ENCODE measurements around the gene LYPD6B.

Gene LYPD6B

DNA sequence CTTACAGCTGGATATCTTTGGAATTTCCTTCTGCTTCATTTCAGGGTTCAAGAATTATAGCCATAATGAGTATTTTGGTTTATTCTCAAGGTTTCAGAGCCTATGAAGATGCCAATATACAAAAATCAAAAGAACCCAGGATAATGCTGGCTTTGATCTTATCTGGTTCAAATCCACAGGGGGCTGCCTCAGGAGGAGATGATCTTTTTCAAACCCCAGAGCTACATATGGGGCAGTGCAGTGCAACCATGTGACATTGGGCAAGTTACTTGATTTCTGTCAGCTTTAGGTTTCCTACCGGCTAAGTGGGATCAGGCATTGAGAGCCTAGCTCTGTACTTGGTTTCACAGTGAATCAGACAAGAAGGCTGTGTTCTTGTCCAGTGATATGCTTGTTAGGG lies 23.0 kb upstream of the LYPD6B start:
- no peak for DNase-seq

DNA sequence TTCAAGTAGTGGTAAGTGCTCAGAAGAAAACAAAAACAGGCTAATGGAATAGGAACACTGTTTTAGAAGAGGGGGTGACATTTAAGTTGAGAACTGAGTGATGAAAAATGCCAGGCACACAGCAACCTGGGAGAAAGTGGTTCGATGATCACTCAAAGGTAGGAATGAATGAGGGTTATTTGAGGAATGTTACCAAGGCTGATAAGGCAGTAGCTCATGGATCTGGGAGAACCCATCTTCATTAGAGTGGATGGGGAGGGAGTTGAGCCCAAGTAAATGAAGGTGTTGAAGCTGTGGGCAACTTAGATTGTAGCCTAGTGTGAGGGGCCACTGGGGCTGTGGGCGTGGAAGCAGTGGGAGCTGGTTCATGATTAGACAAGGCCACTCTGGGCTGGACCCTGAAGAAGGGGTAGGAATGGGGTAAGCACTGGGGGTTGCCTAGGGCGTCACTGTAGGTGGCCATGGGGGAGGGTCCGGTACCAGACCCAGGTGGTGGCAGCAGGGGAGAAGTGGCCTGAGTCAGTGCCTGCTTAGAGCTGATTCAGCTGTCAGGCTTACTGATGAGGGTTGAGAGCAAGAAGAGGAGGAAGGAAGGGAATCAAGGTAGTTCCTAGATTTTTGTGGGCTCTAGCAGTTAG lies 22.5 kb upstream of the LYPD6B start:
- DNase-seq, result no peak

DNA sequence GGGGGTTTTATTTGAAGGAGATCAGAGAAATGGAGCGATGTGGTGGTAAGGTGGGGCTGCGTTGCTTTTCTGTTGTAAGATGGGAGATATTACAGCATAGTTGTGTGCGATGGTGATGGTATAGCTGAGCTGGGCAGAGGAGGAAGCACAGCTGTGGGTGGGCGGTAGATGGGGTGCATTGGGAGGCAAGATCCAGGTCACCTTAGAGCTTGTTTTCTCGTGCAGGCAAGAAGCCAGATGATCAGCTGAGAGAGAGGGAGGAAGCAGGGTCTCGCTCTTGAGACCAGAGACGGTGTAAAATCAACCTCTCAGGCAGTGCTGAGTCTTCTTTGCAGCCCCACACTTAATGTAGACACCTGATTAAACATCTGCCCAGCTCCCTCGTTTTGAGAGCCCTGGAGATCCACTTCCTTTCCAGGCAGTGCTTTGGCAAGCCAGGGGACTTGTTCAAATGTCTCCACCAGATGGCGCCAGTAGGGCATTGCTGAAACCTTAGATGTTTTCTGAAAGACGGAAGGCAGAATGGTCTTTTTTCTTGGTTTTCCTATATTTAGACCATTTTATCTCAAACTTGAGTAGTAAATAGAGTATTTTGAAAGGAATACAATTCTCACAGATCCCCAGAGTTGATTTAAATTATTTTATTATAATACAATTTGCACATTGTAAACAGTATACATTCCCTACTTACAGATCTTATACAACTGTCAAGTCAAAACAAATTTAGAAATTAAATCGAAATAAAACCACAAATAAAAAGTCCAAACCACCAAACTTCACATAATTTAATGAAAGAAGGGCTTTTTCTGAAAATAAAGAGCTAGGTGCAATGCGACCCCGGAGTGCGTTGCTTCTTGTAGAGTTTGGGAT lies 21.1 kb upstream of the LYPD6B start:
- DNase-seq, result peak; percentile 69

DNA sequence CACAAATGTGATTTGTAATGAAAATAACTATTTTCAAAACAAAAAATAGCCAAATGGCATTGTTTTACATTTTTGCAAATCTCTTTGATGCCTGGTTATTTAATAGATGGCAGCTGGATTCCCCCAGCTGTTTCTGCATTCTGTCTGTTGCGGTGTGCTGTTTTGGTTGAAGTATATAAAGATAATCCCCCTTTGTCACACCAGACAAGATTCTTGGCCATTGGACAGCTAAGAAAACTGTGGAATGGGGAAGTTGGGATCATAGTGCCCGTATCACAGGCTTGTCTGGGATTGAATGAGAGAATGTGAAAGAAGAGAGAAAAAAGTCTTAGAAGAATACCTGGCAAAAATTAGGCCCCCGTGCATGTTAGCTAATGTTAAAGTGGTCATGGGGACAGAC lies 19.5 kb upstream of the LYPD6B start:
- no peak for DNase-seq

DNA sequence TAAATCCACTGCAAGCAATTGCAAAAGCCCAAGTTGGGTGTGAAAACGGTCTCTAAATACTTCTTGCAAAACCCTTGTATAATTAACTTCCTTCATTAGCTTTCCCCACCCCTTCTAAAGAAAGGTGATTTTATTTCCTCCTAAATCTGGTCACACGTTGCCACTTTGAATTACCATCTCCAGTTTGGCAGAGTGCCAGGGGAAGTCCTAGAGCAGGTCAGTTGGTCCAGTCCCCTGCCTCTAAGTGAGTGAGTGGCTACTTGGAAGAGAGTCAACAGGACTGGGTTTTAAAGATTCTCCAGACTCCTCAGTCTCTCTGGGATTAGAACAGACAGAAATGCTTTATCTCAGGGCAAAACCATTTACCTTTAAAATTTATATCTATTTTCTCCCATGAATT lies 18.7 kb upstream of the LYPD6B start:
- DNase-seq, result no peak

DNA sequence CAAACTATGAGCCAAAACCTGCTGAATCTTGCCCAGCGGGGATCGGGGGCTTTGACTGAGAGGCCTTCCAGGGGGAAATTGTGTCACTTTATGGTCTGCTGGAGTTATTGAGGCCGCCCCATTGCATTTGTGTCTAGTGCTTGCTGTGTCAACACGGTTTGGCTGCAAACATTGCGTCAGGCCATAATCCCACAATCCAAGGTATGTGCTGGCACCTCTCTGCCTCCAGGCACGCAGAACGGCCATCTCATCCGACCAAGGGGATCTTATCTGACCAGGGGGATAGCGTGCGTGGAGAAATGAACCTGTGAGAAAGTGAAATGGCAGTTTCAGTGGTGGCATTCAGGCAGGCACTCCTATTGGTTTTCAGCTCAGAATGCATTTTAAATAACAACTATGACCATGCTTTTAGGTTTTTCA lies 18.1 kb upstream of the LYPD6B start:
- DNase-seq, result no peak

DNA sequence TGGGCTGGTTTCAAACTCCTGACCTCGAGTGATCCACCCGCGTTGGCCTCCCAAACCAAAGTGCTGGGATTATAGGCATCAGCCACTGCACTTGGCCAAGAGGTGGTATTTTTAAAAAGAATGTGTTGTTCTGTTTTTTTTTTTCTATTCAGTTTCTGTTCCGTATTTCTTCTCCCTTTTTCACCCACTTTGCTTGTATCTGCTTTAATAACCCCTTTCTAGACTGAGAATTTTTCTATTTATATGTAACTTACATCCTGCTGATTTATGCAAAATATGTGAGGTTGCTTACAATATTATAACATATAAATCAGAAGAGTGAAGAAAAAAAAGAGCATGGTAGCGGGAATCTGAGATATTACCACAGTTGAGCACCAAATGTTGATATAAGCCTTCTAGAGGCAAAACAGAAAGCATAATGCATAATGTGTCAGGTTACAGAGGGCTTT lies 17.2 kb upstream of the LYPD6B start:
- DNase-seq, result no peak

DNA sequence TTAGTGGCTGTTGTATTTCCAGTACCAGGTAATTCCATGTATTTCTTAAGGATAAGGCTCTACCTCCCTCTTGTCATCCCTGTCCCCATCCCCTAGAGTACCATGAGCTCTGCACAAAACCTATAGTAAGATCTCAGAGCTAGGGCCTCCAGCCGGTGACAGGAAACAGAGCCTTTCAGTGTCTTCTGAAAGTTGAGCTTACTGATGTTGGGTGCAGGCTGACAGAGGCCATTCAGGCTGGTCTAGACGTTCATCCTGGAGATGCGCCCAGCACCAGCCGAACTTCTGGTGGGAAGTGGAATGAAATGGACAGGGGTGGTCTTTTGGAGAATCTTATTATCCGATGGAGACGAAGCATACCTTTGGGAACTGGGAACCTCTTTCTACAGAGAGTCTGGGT lies 16.7 kb upstream of the LYPD6B start:
- DNase-seq, result no peak

DNA sequence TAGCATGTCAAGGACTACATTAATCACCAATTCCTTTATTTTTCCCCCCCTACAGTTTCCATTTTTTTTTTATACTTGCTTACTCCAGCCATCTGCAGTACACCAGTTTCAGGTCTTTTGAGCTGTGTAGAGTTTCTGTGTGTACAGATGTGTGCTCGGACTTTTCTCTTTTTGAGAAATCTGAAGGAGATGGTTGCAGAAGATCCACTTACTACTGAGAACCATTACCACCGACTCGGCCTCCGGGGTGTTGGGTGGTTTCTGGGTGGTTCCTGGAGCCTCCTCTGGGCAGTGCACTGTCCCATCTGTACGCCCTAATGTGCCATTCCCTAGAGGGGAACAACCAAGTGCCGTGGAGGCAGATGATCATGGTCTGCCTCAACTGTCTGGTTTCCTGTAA lies 15.4 kb upstream of the LYPD6B start:
- DNase-seq, result no peak

DNA sequence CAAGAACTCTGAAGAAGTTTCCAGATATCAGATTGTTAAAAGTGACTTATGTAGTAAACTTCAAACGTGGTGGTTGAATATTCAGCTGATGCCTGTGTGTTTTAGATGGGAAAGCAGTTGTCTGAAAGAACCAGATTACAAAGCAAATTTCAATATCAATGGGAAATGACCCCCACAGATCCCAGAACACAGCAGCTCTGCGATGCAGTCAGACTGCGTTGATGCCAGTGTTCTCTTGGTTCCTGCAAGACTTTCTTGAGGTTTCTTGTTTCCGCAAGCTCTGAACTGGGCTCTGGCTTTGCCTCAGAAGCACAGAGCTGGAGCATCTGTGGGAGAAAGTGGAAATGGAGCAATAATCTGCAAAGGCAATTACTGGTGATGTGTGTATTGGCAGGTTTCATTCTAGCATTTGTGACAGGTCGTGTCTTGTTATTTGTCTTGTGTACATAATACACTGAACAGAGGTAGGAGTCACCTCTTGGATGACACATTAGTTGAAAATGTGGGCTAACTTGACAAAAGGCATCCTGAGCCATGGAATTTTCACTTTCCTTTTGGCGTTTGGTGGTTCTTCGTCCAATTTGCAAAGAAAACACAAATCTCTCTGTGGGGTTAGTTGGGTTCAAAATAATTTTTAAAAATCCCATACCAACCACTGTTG lies 10.8 kb upstream of the LYPD6B start:
- DNase-seq, result no peak

DNA sequence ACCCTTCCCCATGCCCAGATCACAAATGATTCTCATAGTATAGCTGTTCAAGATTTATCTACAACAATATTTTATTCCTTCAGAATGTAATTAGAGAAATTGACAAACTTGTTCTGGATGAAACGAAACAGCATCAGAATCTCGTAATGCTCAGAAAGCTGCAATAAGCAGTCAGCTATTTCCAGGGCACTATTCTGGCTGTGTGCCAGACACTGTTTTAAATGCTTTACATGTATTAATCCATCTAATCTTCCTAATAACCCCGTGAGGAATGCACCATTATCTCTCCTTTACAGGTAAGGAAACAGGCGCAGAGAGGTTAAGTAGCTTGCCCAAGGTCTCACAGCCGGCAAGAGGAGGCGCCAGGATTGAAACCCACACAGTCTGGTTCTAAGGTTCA lies 10.1 kb upstream of the LYPD6B start:
- no peak for DNase-seq

DNA sequence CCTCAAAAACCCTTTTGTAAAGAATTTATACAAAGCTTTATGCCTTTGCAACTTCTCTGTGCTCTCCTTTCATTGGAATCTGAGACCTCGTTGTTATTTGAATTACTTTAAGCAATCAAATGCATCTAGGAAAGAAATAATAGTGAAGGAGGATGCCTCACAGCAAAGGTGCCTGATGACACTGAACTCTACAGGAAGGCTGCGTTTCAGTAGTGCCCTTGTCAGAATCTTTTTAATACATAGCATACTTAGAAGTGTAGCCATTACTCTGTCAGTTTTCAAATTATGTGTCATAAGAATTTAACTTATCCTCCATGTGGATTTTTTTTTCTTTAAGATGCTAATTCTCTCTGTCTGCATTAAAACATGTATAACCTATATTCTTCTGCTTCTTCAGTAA lies 9.6 kb upstream of the LYPD6B start:
- no peak for DNase-seq

DNA sequence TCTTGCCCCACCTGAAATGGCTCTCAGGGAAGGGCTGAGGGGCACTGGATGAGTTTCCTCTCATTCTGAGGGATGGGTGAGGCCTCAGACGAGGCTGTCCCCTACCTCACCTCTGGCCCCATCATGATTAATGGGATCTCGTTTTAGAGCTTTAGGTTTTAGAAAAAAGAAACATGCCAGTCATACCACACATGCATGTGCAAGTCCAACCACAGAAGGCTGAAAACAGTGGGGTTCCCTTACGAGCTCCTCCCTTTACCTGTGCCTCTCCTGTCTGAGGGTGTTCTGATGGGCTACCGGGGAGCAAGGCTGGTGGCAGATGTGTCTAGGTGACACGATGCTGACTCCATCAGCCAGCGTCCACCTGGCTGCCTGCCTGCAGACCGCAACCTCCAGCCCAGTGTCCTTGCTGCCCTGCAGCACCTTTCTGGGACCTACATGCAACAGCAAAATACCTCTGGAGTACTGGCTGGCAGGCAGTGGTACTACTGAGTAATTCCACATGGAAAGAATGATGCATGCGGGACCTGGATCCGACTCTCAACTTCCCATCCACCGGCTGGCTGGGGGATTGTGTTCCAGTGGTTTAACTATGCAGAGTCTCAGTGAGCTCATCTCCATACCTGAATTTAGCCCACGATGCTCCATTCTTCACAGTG lies 9.1 kb upstream of the LYPD6B start:
- no peak for DNase-seq

DNA sequence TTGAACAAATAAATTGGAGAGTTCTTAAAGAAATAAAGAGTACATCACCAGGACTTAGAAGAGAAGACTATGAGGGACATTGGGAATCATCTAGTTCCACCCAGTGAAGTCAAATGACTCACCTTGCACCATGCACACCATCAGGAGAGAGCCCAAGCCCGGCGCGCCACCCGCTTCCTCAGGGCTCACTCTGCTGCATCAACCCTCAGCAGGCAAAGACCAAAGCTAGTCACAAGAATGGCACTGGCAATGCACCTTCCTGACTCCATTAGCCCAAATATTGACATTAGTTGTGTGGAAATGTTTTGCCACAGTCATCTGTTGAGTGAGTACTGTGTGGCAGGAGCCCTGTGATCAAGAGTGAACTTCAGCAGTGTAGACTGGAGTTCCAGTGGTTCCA lies 7.1 kb upstream of the LYPD6B start:
- DNase-seq, result no peak

DNA sequence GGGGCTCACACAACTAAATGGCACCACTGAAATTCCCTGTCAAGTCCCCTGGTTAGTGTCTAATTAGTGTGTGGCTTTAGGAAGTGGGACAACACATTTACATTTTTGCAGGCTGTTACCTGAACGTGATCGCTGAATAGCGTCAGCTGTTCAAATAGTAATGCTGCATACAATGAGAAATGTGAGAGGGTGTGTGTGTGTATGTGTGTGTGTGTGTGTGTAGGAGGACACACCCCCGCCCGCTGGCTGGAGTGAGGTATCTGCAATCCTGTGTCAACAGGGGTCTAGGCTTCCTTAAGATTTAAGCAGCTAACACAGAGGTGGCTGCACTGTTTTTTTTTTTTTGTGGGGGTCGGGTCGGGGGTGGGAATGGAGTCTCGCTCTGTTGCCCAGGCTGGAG lies 4.8 kb upstream of the LYPD6B start:
- DNase-seq, result no peak

DNA sequence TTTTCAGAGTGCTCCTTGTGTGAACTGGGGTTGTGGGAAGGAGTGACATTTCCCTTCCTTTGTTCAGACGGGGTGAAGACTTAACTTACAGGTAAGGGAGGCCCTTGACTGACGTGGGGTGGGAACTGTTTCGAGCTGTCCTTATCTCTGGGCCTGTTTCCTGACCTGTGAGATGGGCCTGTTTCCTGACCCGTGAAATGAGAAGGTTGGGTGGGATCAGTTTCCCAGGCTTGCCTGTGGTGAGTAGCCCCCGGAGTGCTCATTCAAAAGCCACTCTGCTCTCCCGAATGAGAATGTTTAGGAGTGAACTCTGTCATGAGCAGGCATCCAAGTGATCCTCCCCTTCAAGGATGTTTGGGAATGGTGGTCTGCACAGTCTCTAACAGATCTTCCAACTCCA lies 4.1 kb upstream of the LYPD6B start:
- no peak for DNase-seq

DNA sequence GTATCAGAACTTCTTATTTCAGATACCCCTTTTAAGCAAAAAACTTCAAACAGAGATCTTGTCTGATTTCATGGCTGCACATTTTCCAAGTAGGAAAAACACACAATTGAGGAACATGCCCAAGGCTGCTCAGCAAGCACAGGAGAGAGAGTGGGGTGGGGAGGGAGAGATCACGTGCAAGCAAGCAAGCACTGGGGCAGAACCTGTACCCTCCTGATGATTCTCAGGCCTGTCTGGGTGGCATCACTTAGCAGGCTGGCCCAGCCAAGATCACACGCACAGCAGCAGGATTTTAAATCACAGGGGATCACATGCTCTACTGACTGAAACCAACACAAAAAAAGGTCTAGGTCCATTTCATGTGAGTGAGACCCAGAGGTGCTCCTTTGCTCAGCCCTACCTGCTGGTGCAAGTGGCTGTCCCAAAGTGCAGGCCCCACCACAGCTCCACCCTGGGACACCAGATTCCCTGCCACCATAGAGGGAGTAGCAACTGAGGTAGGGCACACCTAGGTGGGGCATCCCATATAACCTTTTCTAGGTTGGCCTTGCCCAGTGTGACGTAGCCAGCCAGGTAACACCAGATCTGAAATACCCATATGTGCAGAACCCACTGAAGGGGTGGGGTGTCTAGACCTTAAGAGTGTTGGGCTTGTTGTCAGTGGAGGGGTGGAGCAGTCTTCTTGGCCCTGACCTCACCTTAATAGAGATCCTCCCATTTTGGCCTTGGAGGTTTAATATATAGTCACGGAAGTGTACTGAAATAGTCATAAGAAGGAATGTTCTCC lies 1.8 kb upstream of the LYPD6B start:
- no peak for DNase-seq

DNA sequence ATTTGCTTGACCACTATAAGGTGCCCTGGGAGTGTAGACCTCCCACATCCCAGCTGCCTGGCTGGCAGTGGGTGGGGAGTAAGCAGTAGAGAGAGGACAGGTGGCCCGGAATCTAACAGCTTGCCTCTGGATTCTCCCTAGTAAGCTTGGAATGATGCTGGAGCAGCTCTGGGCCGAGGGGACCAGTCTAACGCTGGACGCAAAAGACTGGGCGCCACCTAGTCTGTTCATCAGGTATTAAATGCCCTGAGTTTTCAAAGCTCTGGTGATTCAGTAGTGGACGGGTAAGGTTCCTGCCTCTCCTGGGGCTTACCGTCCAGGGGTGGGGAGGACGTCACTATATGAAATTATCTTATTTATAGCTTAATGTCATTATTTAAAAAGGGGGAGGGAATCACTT lies 648 bp upstream of the LYPD6B start:
- no peak for DNase-seq

DNA sequence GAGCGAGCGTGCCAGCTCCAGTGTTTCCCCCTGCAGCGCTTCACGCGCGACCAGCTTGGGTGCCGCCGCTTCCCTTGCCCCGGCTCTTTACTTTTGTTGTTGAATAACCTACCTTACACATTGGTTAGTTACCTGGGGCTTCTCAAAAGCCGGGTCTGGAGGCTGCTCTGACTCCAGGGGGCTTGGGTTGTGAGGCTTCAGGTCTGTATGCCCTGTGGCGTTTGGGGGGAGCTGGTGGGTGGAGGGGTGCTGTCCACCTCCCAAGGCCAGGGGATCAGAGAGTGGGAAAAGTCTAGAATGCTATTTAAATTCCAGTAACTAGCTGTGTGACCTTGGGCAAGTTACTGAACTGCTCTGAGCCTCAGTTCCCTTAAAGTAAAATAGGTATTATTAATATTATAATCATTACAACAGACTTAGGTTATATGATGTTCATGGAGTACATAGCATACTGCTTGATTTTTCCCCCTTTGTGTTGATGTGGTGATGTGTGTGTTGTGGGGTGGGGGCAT lies 770 bp downstream of the LYPD6B start:
- no peak for DNase-seq

DNA sequence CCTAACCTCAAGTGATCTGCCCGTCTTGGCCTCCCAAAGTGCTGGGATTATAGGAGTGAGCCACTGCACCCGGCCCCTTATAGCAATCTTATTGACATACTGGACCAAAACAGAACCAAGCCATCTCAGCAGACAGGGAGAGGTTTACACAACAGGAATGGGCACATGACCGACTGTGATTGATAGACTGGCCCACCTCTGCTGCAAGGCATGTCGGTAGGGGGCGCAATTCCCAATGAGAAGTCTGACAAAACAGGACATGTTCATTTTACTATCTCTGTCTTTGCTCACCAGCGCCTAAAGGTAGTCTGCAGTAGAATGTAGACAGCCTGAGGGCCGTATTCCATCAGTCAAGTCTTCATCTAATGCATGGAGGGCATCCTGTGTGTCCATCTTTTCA lies 2.0 kb downstream of the LYPD6B start:
- DNase-seq, result peak; percentile 41

DNA sequence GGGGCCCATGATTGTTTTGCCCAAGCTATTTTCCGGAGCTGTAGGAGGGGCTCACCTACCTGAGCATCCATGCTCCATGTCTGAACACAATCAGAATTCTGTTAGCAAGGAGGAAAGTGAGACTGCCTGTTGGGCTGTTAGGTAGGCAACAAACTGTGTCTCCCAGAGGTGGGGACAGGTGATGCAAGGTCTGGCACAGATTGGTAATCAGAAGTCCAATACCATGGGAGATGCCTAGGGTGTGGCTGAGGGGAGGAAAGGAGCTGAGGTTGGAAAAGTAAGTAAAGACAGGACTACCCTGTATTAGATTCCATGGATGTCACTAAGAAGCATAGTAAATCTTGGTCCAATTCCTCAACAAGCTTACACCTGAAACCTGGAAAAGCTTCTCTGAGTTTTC lies 3.0 kb downstream of the LYPD6B start:
- no peak for DNase-seq

DNA sequence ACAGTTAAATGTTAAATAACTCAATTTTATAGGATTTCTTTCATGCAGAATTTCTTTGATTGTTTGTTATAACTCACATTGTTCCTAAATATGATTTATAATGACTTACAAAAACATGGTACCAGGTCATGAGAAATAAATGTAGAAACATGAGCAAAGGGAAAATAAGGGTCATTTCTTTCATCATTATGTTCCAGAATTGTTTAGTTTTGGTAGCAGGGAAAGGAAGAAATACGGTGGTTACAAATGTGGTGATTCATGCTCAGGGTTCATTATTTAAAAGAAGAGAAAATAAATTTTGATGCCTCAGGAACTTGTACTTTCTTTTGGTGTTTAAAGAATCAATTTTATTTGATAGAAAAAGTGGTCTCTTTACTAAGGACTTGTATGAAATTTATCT lies 4.4 kb downstream of the LYPD6B start:
- DNase-seq, result no peak

DNA sequence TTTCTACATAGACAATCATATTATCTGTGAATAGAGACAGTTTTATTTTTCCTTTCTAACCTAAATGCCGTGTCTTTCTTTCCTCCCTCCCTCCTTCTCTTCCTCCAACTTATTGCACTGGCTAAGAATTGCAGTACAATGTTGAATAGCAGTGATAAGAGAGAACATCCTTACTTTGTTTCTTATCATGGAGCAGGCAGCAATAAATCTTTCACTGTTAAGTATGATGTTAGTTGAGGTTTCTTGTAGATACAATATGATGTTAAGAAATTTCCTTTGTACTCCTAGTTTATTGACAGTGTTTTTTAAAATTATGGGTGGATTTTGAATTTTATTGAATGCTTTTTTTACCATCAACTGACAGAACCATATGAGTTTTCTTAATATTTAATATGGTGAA lies 6.0 kb downstream of the LYPD6B start:
- DNase-seq, result no peak
